Measurements from ENCODE around the gene DMXL2.

DMXL2 gene

DNA sequence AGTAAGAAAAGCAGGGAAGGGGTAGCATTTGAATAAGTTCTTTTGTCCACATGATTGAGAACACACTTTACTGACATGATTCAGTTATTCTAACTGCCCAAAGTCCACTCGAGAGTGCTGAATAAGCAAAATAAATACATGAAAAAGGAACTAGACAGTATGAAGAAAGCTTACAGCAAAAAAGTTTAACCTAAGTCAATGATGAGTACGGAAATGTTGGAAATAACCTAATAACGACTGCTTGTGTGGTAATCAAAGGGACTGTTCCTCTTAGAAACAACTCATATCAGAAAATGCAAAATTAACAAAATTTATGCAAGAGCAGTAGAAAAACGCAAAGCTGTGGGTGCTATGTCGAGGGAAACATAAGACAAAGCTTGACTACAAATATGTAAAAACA, 36.6 kb downstream of the DMXL2 start:
- TF ChIP-seq, protein P1, sequence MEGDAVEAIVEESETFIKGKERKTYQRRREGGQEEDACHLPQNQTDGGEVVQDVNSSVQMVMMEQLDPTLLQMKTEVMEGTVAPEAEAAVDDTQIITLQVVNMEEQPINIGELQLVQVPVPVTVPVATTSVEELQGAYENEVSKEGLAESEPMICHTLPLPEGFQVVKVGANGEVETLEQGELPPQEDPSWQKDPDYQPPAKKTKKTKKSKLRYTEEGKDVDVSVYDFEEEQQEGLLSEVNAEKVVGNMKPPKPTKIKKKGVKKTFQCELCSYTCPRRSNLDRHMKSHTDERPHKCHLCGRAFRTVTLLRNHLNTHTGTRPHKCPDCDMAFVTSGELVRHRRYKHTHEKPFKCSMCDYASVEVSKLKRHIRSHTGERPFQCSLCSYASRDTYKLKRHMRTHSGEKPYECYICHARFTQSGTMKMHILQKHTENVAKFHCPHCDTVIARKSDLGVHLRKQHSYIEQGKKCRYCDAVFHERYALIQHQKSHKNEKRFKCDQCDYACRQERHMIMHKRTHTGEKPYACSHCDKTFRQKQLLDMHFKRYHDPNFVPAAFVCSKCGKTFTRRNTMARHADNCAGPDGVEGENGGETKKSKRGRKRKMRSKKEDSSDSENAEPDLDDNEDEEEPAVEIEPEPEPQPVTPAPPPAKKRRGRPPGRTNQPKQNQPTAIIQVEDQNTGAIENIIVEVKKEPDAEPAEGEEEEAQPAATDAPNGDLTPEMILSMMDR (IDR thresholded peaks at IDR 0.05; ENCODE audit: insufficient read depth, low read length, poor library complexity, severe bottlenecking), result no peak
- Histone ChIP-seq H3K36me3 (ENCODE audit: control insufficient read depth, insufficient read depth, low read length) (no peaks in the 10 kb centered on the region), H3K27me3 (replicated peaks; ENCODE audit: control insufficient read depth, insufficient read depth, low read length) (no peaks in the 10 kb centered on the region), H3K4me3 (replicated peaks; ENCODE audit: low read depth, low read length) (no peak overlapping the region)
- DNase-seq (ENCODE audit: extremely low read depth, insufficient read length), result no peak

- Histone ChIP-seq H3K27me3 (replicated peaks; ENCODE audit: control insufficient read depth, insufficient read depth, low read length) (no peaks in the 10 kb centered on the region), H3K36me3 (ENCODE audit: control insufficient read depth, insufficient read depth, low read length) (no peaks in the 10 kb centered on the region), H3K4me3 (replicated peaks; ENCODE audit: low read depth, low read length) (no peak overlapping the region)
- TF ChIP-seq, protein P1 (IDR thresholded peaks at IDR 0.05; ENCODE audit: insufficient read depth, low read length, poor library complexity, severe bottlenecking), result no peak
- DNase-seq (ENCODE audit: extremely low read depth, insufficient read length), result no peak
Measured at GRCh38 chr15:51580982-51581381, 41.6 kb downstream of the DMXL2 start.

GRCh38 chr15:51580385-51580784, 42.2 kb downstream of the DMXL2 start:
- Histone ChIP-seq H3K4me3 (replicated peaks; ENCODE audit: low read depth, low read length) (no peak overlapping the region), H3K36me3 (ENCODE audit: control insufficient read depth, insufficient read depth, low read length) (no peaks in the 10 kb centered on the region), H3K27me3 (replicated peaks; ENCODE audit: control insufficient read depth, insufficient read depth, low read length) (no peaks in the 10 kb centered on the region)
- TF ChIP-seq, protein P1 (IDR thresholded peaks at IDR 0.05; ENCODE audit: insufficient read depth, low read length, poor library complexity, severe bottlenecking), result no peak
- no peak for DNase-seq (ENCODE audit: extremely low read depth, insufficient read length)

- H3K36me3 ChIP-seq (ENCODE audit: control insufficient read depth, insufficient read depth, low read length), result no peaks in the 10 kb centered on the region
- TF ChIP-seq, protein P1 (IDR thresholded peaks at IDR 0.05; ENCODE audit: insufficient read depth, low read length, poor library complexity, severe bottlenecking), result no peak
- no peaks in the 10 kb centered on the region for H3K27me3 ChIP-seq (replicated peaks; ENCODE audit: control insufficient read depth, insufficient read depth, low read length)
- no peak overlapping the region for H3K4me3 ChIP-seq (replicated peaks; ENCODE audit: low read depth, low read length)
- no peak for DNase-seq (ENCODE audit: extremely low read depth, insufficient read length)
Measured at GRCh38 chr15:51579012-51579411, 43.6 kb downstream of the DMXL2 start.

GRCh38 chr15:51577636-51578304, 44.8 kb downstream of the DMXL2 start:
- Histone ChIP-seq H3K27me3 (replicated peaks; ENCODE audit: control insufficient read depth, insufficient read depth, low read length) (no peaks in the 10 kb centered on the region), H3K36me3 (ENCODE audit: control insufficient read depth, insufficient read depth, low read length) (no peaks in the 10 kb centered on the region), H3K4me3 (replicated peaks; ENCODE audit: low read depth, low read length) (no peak overlapping the region)
- DNase-seq (ENCODE audit: extremely low read depth, insufficient read length), result no peak
- TF ChIP-seq, protein P1 (IDR thresholded peaks at IDR 0.05; ENCODE audit: insufficient read depth, low read length, poor library complexity, severe bottlenecking), result no peak
